Activated CD4-positive, alpha-beta T cell treated with anti-CD3 and anti-CD28 coated beads, Interleukin-2, amount 50 U/mL, for 48 hours (primary cell): Measurements from ENCODE around the gene CLTCL1.
A peak's percentile ranks its signal among the peaks of the same experiment; 100 is the strongest.
"Not testable (repeated sequence)": the region's sequence is repeated elsewhere in the genome, so short reads cannot be mapped to it uniquely, and the experiment has no call there.

Experiments used
- DNase-seq, 2 experiments: peaks; one replicate each; pipeline ENCODE4 v3.0.0-alpha.2; 2020

The CLTCL1 gene

GRCh38 chr22:19291580-19292457, at the start of gene CLTCL1:
CLTCL1 (minus strand) TSS chr22:19291719; CDS start chr22:19291641, 78 bp downstream.
- DNase-seq: peak; percentile 60 to 72

- DNase-seq: no peak
Measured at GRCh38 chr22:19337137-19337536, 45.6 kb upstream of the CLTCL1 start.

- no peak for DNase-seq
Measured at GRCh38 chr22:19336133-19337075, 44.9 kb upstream of the CLTCL1 start.

GRCh38 chr22:19331975-19332374, 40.5 kb upstream of the CLTCL1 start:
- no peak for DNase-seq

- no peak for DNase-seq
Measured at GRCh38 chr22:19331474-19331873, 40.0 kb upstream of the CLTCL1 start.

- DNase-seq: no peak
Measured at GRCh38 chr22:19330865-19331418, 39.4 kb upstream of the CLTCL1 start.

GRCh38 chr22:19330205-19330604, 38.7 kb upstream of the CLTCL1 start:
- not testable (repeated sequence) for DNase-seq

GRCh38 chr22:19329454-19329853, 37.9 kb upstream of the CLTCL1 start:
- DNase-seq: no peak

- DNase-seq: no peak
Measured at GRCh38 chr22:19325296-19325948, 33.9 kb upstream of the CLTCL1 start.

- not testable (repeated sequence) for DNase-seq
Measured at GRCh38 chr22:19323420-19323819, 31.9 kb upstream of the CLTCL1 start.

- no peak for DNase-seq
Measured at GRCh38 chr22:19321757-19322156, 30.2 kb upstream of the CLTCL1 start.

GRCh38 chr22:19320136-19320535, 28.6 kb upstream of the CLTCL1 start:
- not testable (repeated sequence) for DNase-seq

GRCh38 chr22:19319281-19319680, 27.8 kb upstream of the CLTCL1 start:
- no peak for DNase-seq

- DNase-seq: no peak
Measured at GRCh38 chr22:19317865-19318264, 26.3 kb upstream of the CLTCL1 start.

GRCh38 chr22:19307872-19308271, 16.4 kb upstream of the CLTCL1 start:
- DNase-seq: no peak

- not testable (repeated sequence) for DNase-seq
Measured at GRCh38 chr22:19306535-19306934, 15.0 kb upstream of the CLTCL1 start.

GRCh38 chr22:19304547-19304946, 13.0 kb upstream of the CLTCL1 start:
- DNase-seq: no peak

- no peak for DNase-seq
Measured at GRCh38 chr22:19303785-19304184, 12.3 kb upstream of the CLTCL1 start.

- no peak for DNase-seq
Measured at GRCh38 chr22:19295733-19296132, 4.2 kb upstream of the CLTCL1 start.

GRCh38 chr22:19292458-19293230, 1.1 kb upstream of the CLTCL1 start:
- no peak for DNase-seq

- DNase-seq: peak; percentile 19 to 40
Measured at GRCh38 chr22:19291218-19291579, 320 bp downstream of the CLTCL1 start.
